ENCODE results near the gene ACOT4. TPM values are rescaled to one million over a fixed set of nuclear protein-coding genes. Genes with fewer than 3 reads are reported as not detected.
"Not testable (repeated sequence)": the region's sequence is repeated elsewhere in the genome, so short reads cannot be mapped to it uniquely, and the experiment has no call there.

Gene ACOT4, protein sequence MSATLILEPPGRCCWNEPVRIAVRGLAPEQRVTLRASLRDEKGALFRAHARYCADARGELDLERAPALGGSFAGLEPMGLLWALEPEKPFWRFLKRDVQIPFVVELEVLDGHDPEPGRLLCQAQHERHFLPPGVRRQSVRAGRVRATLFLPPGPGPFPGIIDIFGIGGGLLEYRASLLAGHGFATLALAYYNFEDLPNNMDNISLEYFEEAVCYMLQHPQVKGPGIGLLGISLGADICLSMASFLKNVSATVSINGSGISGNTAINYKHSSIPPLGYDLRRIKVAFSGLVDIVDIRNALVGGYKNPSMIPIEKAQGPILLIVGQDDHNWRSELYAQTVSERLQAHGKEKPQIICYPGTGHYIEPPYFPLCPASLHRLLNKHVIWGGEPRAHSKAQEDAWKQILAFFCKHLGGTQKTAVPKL
- not detected in 2 replicates for total RNA-seq (2014; rRNA removed; shearing (Covaris generic))
- not detected in 2 replicates for total RNA-seq (2022)
- not detected for Bru-seq, nascent RNA
- not detected for BruChase-seq, experiment 1, labeled RNA remaining after a 6-hour chase
- BruChase-seq, experiment 2, labeled RNA remaining after a 2-hour chase: not detected
- long read RNA-seq: 0 reads

DNA sequence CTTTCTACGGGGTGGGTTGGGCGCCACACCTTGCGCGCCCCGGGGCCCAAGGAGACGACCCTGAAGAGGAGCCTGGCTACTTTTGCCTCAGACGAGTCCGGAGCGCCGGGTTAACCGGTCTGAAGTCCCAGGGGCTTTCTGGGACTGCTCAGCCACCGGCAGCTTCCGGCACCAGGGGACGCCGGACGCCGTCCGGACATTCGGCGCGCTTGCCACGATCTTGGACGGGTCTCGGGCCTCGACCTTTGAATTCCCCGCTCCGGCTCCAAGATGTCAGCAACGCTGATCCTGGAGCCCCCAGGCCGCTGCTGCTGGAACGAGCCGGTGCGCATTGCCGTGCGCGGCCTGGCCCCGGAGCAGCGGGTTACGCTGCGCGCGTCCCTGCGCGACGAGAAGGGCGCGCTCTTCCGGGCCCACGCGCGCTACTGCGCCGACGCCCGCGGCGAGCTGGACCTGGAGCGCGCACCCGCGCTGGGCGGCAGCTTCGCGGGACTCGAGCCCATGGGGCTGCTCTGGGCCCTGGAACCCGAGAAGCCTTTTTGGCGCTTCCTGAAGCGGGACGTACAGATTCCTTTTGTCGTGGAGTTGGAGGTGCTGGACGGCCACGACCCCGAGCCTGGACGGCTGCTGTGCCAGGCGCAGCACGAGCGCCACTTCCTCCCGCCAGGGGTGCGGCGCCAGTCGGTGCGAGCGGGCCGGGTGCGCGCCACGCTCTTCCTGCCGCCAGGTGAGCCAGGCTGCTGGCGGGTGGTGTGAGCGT is at the start of gene ACOT4:
ACOT4 (plus strand) TSS at position 184 of the 760 bp plus-strand sequence; CDS start at position 271, 87 bp downstream.
- Histone ChIP-seq H3K9me2 (ENCODE audit: insufficient read depth, low read length) (no peaks in the 10 kb centered on the region), H3K79me2 (ENCODE audit: insufficient read depth, low read depth, low read length) (no peaks in the 10 kb centered on the region), H3K27ac (ENCODE audit: low read depth, low read length, poor library complexity, severe bottlenecking) (no peak within 1 kb of the TSS), H3K4me2 (ENCODE audit: low read length) (peak within 1 kb of the TSS; percentile 34; the same call in 1 of the 2 replicates), H3K9me3 (ENCODE audit: low read length) (no peaks in the 10 kb centered on the region), H3K36me3 (ENCODE audit: insufficient read depth, low read length) (no peaks in the 10 kb centered on the region), H3K4me1 (ENCODE audit: insufficient read depth, low read length, poor library complexity, severe bottlenecking) (no peaks in the 10 kb centered on the region), H3K4me3 (ENCODE audit: low read depth, low read length, poor library complexity, severe bottlenecking) (no peak within 1 kb of the TSS), H4K20me1 (ENCODE audit: insufficient read depth, low read length) (no peaks in the 10 kb centered on the region), H2AFZ (ENCODE audit: low read length) (no peak within 1 kb of the TSS)
- ChIA-PET POLR2A (no interaction called here), CTCF (ENCODE audit: unreplicated experiment) (no interaction called here)
- no TSS peak for BruUV-seq (replicated peaks)
- intact Hi-C loops (cut with micrococcal nuclease; ENCODE audit: unreplicated experiment): no loop called here
- no peak for DNase-seq (ENCODE audit: low spot score)
- TF ChIP-seq EZH2phosphoT487 (IDR thresholded peaks at IDR 0.05; ENCODE audit: borderline replicate concordance, low read depth, low read length): no peak
- TF ChIP-seq, protein P1, sequence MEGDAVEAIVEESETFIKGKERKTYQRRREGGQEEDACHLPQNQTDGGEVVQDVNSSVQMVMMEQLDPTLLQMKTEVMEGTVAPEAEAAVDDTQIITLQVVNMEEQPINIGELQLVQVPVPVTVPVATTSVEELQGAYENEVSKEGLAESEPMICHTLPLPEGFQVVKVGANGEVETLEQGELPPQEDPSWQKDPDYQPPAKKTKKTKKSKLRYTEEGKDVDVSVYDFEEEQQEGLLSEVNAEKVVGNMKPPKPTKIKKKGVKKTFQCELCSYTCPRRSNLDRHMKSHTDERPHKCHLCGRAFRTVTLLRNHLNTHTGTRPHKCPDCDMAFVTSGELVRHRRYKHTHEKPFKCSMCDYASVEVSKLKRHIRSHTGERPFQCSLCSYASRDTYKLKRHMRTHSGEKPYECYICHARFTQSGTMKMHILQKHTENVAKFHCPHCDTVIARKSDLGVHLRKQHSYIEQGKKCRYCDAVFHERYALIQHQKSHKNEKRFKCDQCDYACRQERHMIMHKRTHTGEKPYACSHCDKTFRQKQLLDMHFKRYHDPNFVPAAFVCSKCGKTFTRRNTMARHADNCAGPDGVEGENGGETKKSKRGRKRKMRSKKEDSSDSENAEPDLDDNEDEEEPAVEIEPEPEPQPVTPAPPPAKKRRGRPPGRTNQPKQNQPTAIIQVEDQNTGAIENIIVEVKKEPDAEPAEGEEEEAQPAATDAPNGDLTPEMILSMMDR (conservative IDR thresholded peaks at IDR 0.05; ENCODE audit: low read length): no peak

DNA sequence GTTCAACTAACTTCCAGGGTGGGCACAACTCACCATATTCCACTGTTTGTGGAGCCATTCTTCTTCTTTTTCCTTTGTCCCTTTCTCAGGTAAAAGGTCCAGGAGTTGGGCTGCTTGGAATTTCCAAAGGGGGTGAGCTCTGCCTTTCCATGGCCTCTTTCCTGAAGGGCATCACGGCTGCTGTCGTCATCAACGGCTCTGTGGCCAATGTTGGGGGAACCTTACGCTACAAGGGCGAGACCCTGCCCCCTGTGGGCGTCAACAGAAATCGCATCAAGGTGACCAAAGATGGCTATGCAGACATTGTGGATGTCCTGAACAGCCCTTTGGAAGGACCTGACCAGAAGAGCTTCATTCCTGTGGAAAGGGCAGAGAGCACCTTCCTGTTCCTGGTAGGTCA is 48.7 kb upstream of the ACOT4 start:
- POLR2A ChIA-PET; H3K9me2 ChIP-seq (ENCODE audit: insufficient read depth, low read length); BruUV-seq (replicated peaks); DNase-seq (ENCODE audit: low spot score); H3K4me3 ChIP-seq (ENCODE audit: low read depth, low read length, poor library complexity, severe bottlenecking); H2AFZ ChIP-seq (ENCODE audit: low read length); H3K9me3 ChIP-seq (ENCODE audit: low read length); H3K4me1 ChIP-seq (ENCODE audit: insufficient read depth, low read length, poor library complexity, severe bottlenecking); H3K79me2 ChIP-seq (ENCODE audit: insufficient read depth, low read depth, low read length); CTCF ChIA-PET (ENCODE audit: unreplicated experiment); H3K4me2 ChIP-seq (ENCODE audit: low read length); intact Hi-C loops (cut with micrococcal nuclease; ENCODE audit: unreplicated experiment); H4K20me1 ChIP-seq (ENCODE audit: insufficient read depth, low read length); H3K27ac ChIP-seq (ENCODE audit: low read depth, low read length, poor library complexity, severe bottlenecking); H3K36me3 ChIP-seq (ENCODE audit: insufficient read depth, low read length): not testable (repeated sequence)

DNA sequence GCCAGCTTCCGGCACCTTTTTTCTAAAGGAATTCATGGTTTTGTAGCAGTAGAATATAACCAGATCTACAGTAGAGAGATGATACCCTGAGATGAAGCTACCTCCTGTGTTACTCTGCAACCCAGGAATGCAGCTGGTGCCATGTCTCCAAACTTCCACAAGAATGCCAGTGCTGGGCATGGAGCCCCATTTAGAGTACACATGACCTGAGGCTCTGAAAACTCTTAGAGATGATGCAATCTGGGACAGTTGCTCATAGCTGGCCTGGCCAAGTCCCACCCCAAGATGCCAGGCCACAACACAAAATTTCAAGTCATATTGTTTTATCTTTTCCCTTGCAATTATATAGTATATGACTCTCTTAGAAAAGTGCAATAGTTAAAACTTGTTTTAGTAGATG is 46.3 kb upstream of the ACOT4 start:
- H3K4me3 ChIP-seq (ENCODE audit: low read depth, low read length, poor library complexity, severe bottlenecking); H3K36me3 ChIP-seq (ENCODE audit: insufficient read depth, low read length); DNase-seq (ENCODE audit: low spot score); H3K4me1 ChIP-seq (ENCODE audit: insufficient read depth, low read length, poor library complexity, severe bottlenecking); H3K9me3 ChIP-seq (ENCODE audit: low read length); H2AFZ ChIP-seq (ENCODE audit: low read length); POLR2A ChIA-PET; H3K79me2 ChIP-seq (ENCODE audit: insufficient read depth, low read depth, low read length); intact Hi-C loops (cut with micrococcal nuclease; ENCODE audit: unreplicated experiment); BruUV-seq (replicated peaks); H3K4me2 ChIP-seq (ENCODE audit: low read length); H4K20me1 ChIP-seq (ENCODE audit: insufficient read depth, low read length); H3K27ac ChIP-seq (ENCODE audit: low read depth, low read length, poor library complexity, severe bottlenecking); H3K9me2 ChIP-seq (ENCODE audit: insufficient read depth, low read length); CTCF ChIA-PET (ENCODE audit: unreplicated experiment): not testable (repeated sequence)

DNA sequence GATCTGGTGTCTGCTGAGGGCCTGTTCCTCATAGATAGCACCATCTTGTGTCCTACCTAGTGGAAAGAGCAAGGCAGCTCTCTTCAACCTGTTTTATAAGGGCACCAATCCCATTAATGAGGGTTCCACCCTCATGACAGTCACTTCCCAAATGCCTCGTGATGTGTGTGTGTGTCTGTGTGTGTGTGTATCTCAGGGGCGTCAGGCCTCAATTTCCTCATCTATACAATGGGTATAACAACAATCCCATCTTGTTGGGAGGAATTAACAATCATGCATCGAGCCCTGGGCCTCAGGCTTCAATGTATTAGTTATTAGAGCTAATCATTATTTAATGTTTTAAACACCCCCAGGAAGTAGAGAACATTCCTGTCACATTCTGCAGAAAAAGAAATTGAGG is 42.6 kb upstream of the ACOT4 start:
- H3K4me3 ChIP-seq (ENCODE audit: low read depth, low read length, poor library complexity, severe bottlenecking); CTCF ChIA-PET (ENCODE audit: unreplicated experiment); H3K9me2 ChIP-seq (ENCODE audit: insufficient read depth, low read length); H3K4me1 ChIP-seq (ENCODE audit: insufficient read depth, low read length, poor library complexity, severe bottlenecking); intact Hi-C loops (cut with micrococcal nuclease; ENCODE audit: unreplicated experiment); POLR2A ChIA-PET; DNase-seq (ENCODE audit: low spot score); H3K36me3 ChIP-seq (ENCODE audit: insufficient read depth, low read length); H3K27ac ChIP-seq (ENCODE audit: low read depth, low read length, poor library complexity, severe bottlenecking); H2AFZ ChIP-seq (ENCODE audit: low read length); H4K20me1 ChIP-seq (ENCODE audit: insufficient read depth, low read length); BruUV-seq (replicated peaks); H3K9me3 ChIP-seq (ENCODE audit: low read length); H3K4me2 ChIP-seq (ENCODE audit: low read length); H3K79me2 ChIP-seq (ENCODE audit: insufficient read depth, low read depth, low read length): not testable (repeated sequence)

DNA sequence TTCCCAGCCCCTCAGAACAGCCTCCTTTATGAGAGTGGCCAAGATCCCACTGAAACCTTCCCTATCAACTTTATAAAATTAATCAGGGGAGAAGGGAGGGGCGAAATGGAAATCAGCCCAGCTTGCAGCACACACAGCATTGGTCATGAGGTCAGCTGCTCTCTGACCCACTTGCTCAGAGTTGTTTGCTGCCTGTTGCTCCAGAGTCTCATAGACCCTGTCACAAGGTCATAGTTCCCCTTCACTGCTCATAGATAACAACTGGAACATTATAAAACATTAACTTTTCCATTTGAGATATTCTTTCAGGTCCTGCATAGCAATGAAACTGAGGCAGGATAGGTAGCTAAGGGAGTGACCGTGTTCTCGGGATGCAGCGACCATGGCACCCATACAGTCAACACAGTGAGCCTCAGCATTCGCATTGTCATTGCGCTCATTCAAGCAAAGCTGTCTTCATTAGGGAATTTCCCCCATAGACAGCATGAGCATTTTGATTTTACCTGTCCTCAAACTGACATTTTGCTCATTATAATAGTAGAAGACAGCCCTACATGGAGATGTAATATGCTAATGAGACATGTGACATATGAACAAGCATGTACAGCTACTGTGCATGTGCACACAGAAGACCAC is 41.7 kb upstream of the ACOT4 start:
- intact Hi-C loops (cut with micrococcal nuclease; ENCODE audit: unreplicated experiment); H3K9me2 ChIP-seq (ENCODE audit: insufficient read depth, low read length); H3K36me3 ChIP-seq (ENCODE audit: insufficient read depth, low read length); CTCF ChIA-PET (ENCODE audit: unreplicated experiment); H3K4me2 ChIP-seq (ENCODE audit: low read length); H3K9me3 ChIP-seq (ENCODE audit: low read length); BruUV-seq (replicated peaks); H3K4me1 ChIP-seq (ENCODE audit: insufficient read depth, low read length, poor library complexity, severe bottlenecking); H2AFZ ChIP-seq (ENCODE audit: low read length); H4K20me1 ChIP-seq (ENCODE audit: insufficient read depth, low read length); POLR2A ChIA-PET; H3K4me3 ChIP-seq (ENCODE audit: low read depth, low read length, poor library complexity, severe bottlenecking); DNase-seq (ENCODE audit: low spot score); H3K27ac ChIP-seq (ENCODE audit: low read depth, low read length, poor library complexity, severe bottlenecking); H3K79me2 ChIP-seq (ENCODE audit: insufficient read depth, low read depth, low read length): not testable (repeated sequence)

Data from OCI-LY7 (cell line).